WTC11 (cell line): ENCODE results near the gene MRPS18B.

ENCODE experiments used
- SP1 ChIP-seq: sonication (generic); formaldehyde crosslinking; conservative IDR thresholded peaks from 2 replicates; pipeline ENCODE4 v1.8.1; 2022; ENCODE audit warnings: missing genetic modification reagents
- ZNF138 ChIP-seq: sonication (generic); formaldehyde crosslinking; conservative IDR thresholded peaks from 2 replicates; pipeline ENCODE4 v1.8.1; 2022; ENCODE audit warnings: mild to moderate bottlenecking, moderate library complexity, missing genetic modification reagents
- ZNF317 ChIP-seq: sonication (generic); formaldehyde crosslinking; IDR thresholded peaks from 2 replicates; pipeline ENCODE4 v1.8.1; 2023; ENCODE audit warnings: low read depth, mild to moderate bottlenecking, moderate library complexity, missing genetic modification reagents, borderline replicate concordance
- TF ChIP-seq, protein P1 (sequence below): fragments of 200-600 bp; IDR thresholded peaks from 2 replicates; pipeline ENCODE4 v1.8.0; 2022; ENCODE audit warnings: antibody characterized with exemption
- TF ChIP-seq, protein P2 (sequence below): sonication (generic); formaldehyde crosslinking; IDR thresholded peaks from 2 replicates; pipeline ENCODE4 v1.8.1; 2023; ENCODE audit warnings: mild to moderate bottlenecking, missing genetic modification reagents, moderate library complexity
- TF ChIP-seq, protein P3 (sequence below): sonication (generic); formaldehyde crosslinking; IDR thresholded peaks from 2 replicates; pipeline ENCODE4 v1.8.0; 2022; ENCODE audit warnings: mild to moderate bottlenecking, missing genetic modification reagents
- TF ChIP-seq, protein P4 (sequence below): fragments of 250-450 bp; sonication (Bioruptor Pico); conservative IDR thresholded peaks from 2 replicates; pipeline ENCODE4 v1.9.0; 2021; ENCODE audit warnings: mild to moderate bottlenecking

DNA sequence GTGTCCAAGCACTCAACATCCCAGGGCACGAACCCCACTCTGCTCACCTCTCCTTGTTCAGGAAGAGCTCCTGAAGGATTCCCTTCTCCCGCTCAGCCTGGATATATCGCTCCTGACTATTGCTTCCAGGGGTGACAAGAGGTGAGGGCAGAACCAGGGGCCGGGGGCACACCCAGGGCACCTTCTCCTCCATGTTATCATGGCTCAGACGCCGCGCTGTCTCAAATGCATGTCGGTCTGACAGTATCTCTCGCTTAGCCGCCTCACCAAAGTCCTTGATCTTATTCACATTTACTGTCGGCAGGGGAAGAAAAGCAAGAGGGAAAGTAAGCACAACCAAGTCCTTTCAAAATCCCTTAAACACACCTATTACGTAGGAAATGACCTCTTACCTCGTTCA lies 13.7 kb upstream of the MRPS18B start:
- TF ChIP-seq, protein P1, sequence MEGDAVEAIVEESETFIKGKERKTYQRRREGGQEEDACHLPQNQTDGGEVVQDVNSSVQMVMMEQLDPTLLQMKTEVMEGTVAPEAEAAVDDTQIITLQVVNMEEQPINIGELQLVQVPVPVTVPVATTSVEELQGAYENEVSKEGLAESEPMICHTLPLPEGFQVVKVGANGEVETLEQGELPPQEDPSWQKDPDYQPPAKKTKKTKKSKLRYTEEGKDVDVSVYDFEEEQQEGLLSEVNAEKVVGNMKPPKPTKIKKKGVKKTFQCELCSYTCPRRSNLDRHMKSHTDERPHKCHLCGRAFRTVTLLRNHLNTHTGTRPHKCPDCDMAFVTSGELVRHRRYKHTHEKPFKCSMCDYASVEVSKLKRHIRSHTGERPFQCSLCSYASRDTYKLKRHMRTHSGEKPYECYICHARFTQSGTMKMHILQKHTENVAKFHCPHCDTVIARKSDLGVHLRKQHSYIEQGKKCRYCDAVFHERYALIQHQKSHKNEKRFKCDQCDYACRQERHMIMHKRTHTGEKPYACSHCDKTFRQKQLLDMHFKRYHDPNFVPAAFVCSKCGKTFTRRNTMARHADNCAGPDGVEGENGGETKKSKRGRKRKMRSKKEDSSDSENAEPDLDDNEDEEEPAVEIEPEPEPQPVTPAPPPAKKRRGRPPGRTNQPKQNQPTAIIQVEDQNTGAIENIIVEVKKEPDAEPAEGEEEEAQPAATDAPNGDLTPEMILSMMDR = no peak
- TF ChIP-seq SP1 (CRISPR knock-in tag) (no peak), ZNF317 (no peak), ZNF138 (no peak)
- TF ChIP-seq, protein P2, sequence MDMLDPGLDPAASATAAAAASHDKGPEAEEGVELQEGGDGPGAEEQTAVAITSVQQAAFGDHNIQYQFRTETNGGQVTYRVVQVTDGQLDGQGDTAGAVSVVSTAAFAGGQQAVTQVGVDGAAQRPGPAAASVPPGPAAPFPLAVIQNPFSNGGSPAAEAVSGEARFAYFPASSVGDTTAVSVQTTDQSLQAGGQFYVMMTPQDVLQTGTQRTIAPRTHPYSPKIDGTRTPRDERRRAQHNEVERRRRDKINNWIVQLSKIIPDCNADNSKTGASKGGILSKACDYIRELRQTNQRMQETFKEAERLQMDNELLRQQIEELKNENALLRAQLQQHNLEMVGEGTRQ (CRISPR knock-in tag) = no peak
- TF ChIP-seq, protein P3, sequence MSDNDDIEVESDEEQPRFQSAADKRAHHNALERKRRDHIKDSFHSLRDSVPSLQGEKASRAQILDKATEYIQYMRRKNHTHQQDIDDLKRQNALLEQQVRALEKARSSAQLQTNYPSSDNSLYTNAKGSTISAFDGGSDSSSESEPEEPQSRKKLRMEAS (CRISPR knock-in tag) = no peak
- TF ChIP-seq, protein P4, sequence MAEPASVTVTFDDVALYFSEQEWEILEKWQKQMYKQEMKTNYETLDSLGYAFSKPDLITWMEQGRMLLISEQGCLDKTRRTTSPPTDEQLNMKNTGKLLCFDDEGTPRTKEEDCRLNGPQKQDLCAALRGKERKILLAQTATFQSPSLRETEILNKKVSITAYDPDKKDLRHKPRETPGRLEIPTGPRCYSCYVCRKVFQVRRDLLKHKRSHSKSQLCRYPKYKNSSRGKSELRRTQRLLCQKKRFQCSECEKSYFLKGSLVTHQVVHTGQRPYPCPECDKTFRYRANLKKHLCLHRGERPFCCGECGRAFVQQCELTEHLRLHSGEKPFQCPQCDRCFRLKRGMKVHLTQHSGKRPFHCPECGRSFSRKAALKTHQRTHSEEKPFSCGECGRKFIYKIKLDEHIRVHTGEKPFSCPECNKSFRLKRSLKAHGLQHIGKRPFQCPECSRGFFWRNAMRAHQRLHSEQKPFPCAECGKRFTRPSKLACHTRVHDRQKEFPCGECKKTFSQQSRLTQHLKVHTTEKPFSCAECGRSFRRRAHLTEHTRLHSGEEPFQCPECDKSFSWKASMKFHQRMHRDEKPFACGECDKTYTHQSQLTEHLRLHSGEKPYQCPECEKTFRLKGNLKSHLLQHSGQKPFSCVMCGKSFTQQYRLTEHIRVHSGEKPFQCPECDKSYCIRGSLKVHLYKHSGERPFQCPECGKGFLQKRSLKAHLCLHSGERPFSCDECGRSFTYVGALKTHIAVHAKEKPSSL (CRISPR knock-in tag) = no peak
